Neuronal stem cell (in vitro differentiated cells): ENCODE data around the gene F8. TPM values are rescaled to one million over a fixed set of nuclear protein-coding genes. Genes with fewer than 3 reads are reported as not detected.

Experiments
- DNase-seq: peaks from one replicate; pipeline ENCODE4 v3.0.0-alpha.2; 2013; ENCODE audit warnings: low spot score
- H2AFZ ChIP-seq: one replicate; pipeline ENCODE4 v1.6.1; 2013; ENCODE audit warnings: mild to moderate bottlenecking, low read length, inconsistent platforms
- H2AK5ac ChIP-seq: 2 replicates; pipeline ENCODE4 v1.6.1; 2013; ENCODE audit warnings: low read depth, mild to moderate bottlenecking, inconsistent platforms, low read length, moderate library complexity, mixed read lengths
- H2BK120ac ChIP-seq: 2 replicates; pipeline ENCODE4 v1.6.1; 2013; ENCODE audit warnings: low read depth, mild to moderate bottlenecking, inconsistent platforms, low read length, moderate library complexity, mixed read lengths
- H2BK12ac ChIP-seq: one replicate; pipeline ENCODE4 v1.6.1; 2013; ENCODE audit warnings: low read length, inconsistent platforms
- H2BK15ac ChIP-seq: 2 replicates; pipeline ENCODE4 v1.6.1; 2013; ENCODE audit warnings: mild to moderate bottlenecking, low read length, inconsistent platforms, mixed read lengths
- H2BK5ac ChIP-seq: one replicate; pipeline ENCODE4 v1.6.1; 2013; ENCODE audit warnings: inconsistent platforms, mild to moderate bottlenecking, low read length, moderate library complexity
- H3K14ac ChIP-seq: one replicate; pipeline ENCODE4 v1.6.1; 2013; ENCODE audit warnings: low read length, inconsistent platforms
- H3K18ac ChIP-seq: 2 replicates; pipeline ENCODE4 v1.6.1; 2013; ENCODE audit warnings: low read length, inconsistent platforms
- H3K23ac ChIP-seq: 2 replicates; pipeline ENCODE4 v1.6.1; 2013; ENCODE audit warnings: low read depth, mild to moderate bottlenecking, mixed read lengths, low read length, inconsistent platforms; ENCODE audit not compliant: poor library complexity
- H3K27ac ChIP-seq: replicated peaks from 3 replicates; pipeline ENCODE4 v1.5.1; 2013; ENCODE audit warnings: low read length, inconsistent platforms
- H3K27me3 ChIP-seq, 3 experiments: 2 replicates each; pipeline ENCODE4 v1.6.1; 2013; ENCODE audit warnings: low read length in 3 of 3, mild to moderate bottlenecking in 2 of 3, inconsistent platforms in 1 of 3, low read depth in 1 of 3, mixed read lengths in 1 of 3, moderate library complexity in 1 of 3; ENCODE audit not compliant: control insufficient read depth in 3 of 3, insufficient read depth in 3 of 3
- H3K36me3 ChIP-seq, 2 donors: replicated peaks in 1 of 2; 2 replicates each; pipeline ENCODE4 v1.6.1; 2013; ENCODE audit warnings: low read length in 2 of 2; ENCODE audit not compliant: control insufficient read depth in 2 of 2, insufficient read depth in 2 of 2
- H3K4ac ChIP-seq: 2 replicates; pipeline ENCODE4 v1.6.1; 2013; ENCODE audit warnings: inconsistent platforms, mild to moderate bottlenecking, low read length, moderate library complexity
- H3K4me1 ChIP-seq, 2 donors: 1 replicate in 1 of 2; 2 replicates in 1 of 2; pipeline ENCODE4 v1.6.1; 2013; ENCODE audit warnings: low read length in 2 of 2, low read depth in 1 of 2; ENCODE audit not compliant: control insufficient read depth in 2 of 2, insufficient read depth in 1 of 2
- H3K4me2 ChIP-seq: one replicate; pipeline ENCODE4 v1.6.1; 2013; ENCODE audit warnings: mild to moderate bottlenecking, low read length, inconsistent platforms; ENCODE audit not compliant: insufficient read depth, poor library complexity, severe bottlenecking
- H3K4me3 ChIP-seq, 2 donors: 2 replicates each; pipeline ENCODE4 v1.5.1; 2013; ENCODE audit warnings: low read length in 2 of 2, mild to moderate bottlenecking in 2 of 2, inconsistent platforms in 1 of 2, moderate library complexity in 1 of 2
- H3K79me1 ChIP-seq: one replicate; pipeline ENCODE4 v1.6.1; 2013; ENCODE audit warnings: low read depth, mild to moderate bottlenecking, inconsistent platforms, low read length, moderate library complexity
- H3K9ac ChIP-seq: one replicate; pipeline ENCODE4 v1.6.1; 2013; ENCODE audit warnings: mild to moderate bottlenecking, low read depth, low read length, inconsistent platforms; ENCODE audit not compliant: poor library complexity
- H3K9me3 ChIP-seq, 2 donors: replicated peaks in 1 of 2; 2 replicates each; pipeline versions ENCODE3 to v1.6.1; 2013; ENCODE audit warnings: low read length in 2 of 2, mild to moderate bottlenecking in 2 of 2, inconsistent platforms in 1 of 2, low read depth in 1 of 2, mixed read lengths in 1 of 2, moderate library complexity in 1 of 2; ENCODE audit not compliant: control insufficient read depth in 2 of 2, insufficient read depth in 1 of 2
- H4K8ac ChIP-seq: one replicate; pipeline ENCODE4 v1.6.1; 2013; ENCODE audit warnings: low read depth, mild to moderate bottlenecking, inconsistent platforms, low read length, moderate library complexity
- H4K91ac ChIP-seq: one replicate; pipeline ENCODE4 v1.6.1; 2013; ENCODE audit warnings: low read length, low read depth, mild to moderate bottlenecking, inconsistent platforms; ENCODE audit not compliant: poor library complexity
- WGBS, 2 donors: extraction: QIAGEN DNeasy Blood & Tissue Kit; methylation state at CpG; one replicate each; pipeline ENCODE4 v1.1.7; 2013; ENCODE audit warnings: missing lambda C conversion rate in 2 of 2, mixed read lengths in 1 of 2; ENCODE audit not compliant: insufficient read length in 2 of 2, insufficient replicate concordance in 1 of 2; ENCODE audit errors: extremely low coverage in 2 of 2; 5-methylcytosine and 5-hydroxymethylcytosine counted together
- polyA plus RNA-seq, 2 experiments: library from polyadenylated mRNA; stranded (reverse); fragments of 200-250 nt; gene quantifications; one replicate each; pipeline ENCODE4 v1.2.3, GENCODE V29; 2013

Gene F8
- 1.4 TPM for polyA plus RNA-seq (2013, experiment 1 of 2)
- polyA plus RNA-seq (2013, experiment 2 of 2) = 1.6 TPM

- Histone ChIP-seq H3K27ac (no peak within 1 kb of the TSS), H2BK5ac (no peak within 1 kb of the TSS), H4K8ac (no peak within 1 kb of the TSS), H3K9ac (no peak within 1 kb of the TSS), H3K23ac (no peak within 1 kb of the TSS), H3K4ac (no peak within 1 kb of the TSS), H3K14ac (no peak within 1 kb of the TSS), H3K4me2 (no peak within 1 kb of the TSS), H3K79me1 (no peaks in the 10 kb centered on the region), H3K18ac (no peak within 1 kb of the TSS), H3K9me3 (no peaks in the 10 kb centered on the region), H3K4me3 (no peak within 1 kb of the TSS), H3K4me1 (no peaks in the 10 kb centered on the region), H3K27me3 (no peaks in the 10 kb centered on the region), H2BK15ac (no peak within 1 kb of the TSS), H3K36me3 (no peaks in the 10 kb centered on the region), H2AFZ (no peak within 1 kb of the TSS), H2BK120ac (no peak within 1 kb of the TSS), H4K91ac (no peak within 1 kb of the TSS), H2AK5ac (no peak within 1 kb of the TSS), H2BK12ac (no peak within 1 kb of the TSS)
- WGBS, 2 donors = no CpG with 5 or more reads among the region's 1 CpG
- DNase-seq = no peak
These were observed at the start of gene F8 for GRCh38 chrX:155022585-155022984. Gene F8, minus strand, starts transcription at chrX:155022723. Its CDS starts 171 bp downstream, at chrX:155022552.

GRCh38 chrX:155071694-155072280, 49.3 kb upstream of the F8 start:
- H2BK5ac ChIP-seq = no peak overlapping the region
- DNase-seq = no peak
- H3K23ac ChIP-seq = no peak overlapping the region
- H2BK15ac ChIP-seq = no peak overlapping the region
- peak overlapping the region; percentile 71 to 98 for H3K4me3 ChIP-seq
- H3K9ac ChIP-seq = peak overlapping the region; percentile 78
- no peak overlapping the region for H3K14ac ChIP-seq
- H4K91ac ChIP-seq = no peak overlapping the region
- no CpG with 5 or more reads among the region's 25 CpGs for WGBS, 2 donors
- peak overlapping the region; percentile 45 for H3K4me2 ChIP-seq
- H3K4me1 ChIP-seq = peaks cover 1 to 5% of the 10 kb centered on the region in 2 donors
- H3K9me3 ChIP-seq = no peaks in the 10 kb centered on the region
- no peaks in the 10 kb centered on the region for H3K79me1 ChIP-seq
- H4K8ac ChIP-seq = no peak overlapping the region
- H3K27ac ChIP-seq = peak overlapping the region; percentile 67
- H2BK12ac ChIP-seq = no peak overlapping the region
- no peak overlapping the region for H2AK5ac ChIP-seq
- no peak overlapping the region for H2BK120ac ChIP-seq
- H3K36me3 ChIP-seq = peaks cover 0 to 32% of the 10 kb centered on the region in 2 donors
- H3K4ac ChIP-seq = no peak overlapping the region
- H3K18ac ChIP-seq = peak overlapping the region; percentile 31
- H3K27me3 ChIP-seq = no peaks in the 10 kb centered on the region
- peak overlapping the region; percentile 86 for H2AFZ ChIP-seq

DNA sequence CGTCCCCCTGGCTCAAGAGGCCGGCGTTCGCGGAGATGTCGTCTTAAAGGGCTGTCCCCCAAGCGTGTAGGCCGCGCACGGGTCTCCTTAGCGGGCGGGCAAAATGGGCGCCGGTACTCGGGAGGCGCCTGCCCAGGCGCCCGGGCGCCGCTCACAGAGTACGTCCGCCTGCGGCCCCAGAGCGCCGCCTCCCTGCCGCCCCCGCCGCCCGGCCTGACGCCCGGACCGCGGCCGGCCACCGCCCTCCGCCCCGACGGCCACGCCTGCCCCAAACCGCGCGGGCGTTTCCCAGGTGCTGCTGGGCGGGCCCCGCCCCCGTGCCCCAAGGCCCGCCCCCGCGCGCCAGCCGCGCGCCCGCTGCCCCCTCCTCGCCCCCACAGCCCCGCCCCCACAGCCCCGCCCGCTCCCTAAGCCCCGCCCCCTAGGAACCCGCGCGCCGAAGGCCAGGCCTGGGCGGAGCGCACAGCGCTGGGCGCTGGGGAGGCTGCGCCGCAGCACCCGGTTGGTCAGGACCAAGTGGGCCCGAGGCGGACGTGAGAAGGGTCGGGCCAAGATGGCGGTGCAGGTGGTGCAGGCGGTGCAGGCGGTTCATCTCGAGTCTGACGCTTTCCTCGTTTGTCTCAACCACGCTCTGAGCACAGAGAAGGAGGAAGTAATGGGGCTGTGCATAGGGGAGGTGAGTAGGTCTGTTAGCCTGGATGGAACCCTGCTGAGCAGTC, 48.6 kb upstream of the F8 start, which contains the start of the genes BRCC3, CMC4 and MTCP1:
Gene BRCC3, plus strand, starts transcription at position 534 of the 719 bp plus-strand sequence. Its CDS starts 20 bp downstream, at position 554.
Gene CMC4, minus strand, starts transcription at position 162 of the 719 bp plus-strand sequence. CDS start 7,113 bp downstream, outside the sequence.
Gene MTCP1, minus strand, starts transcription at position 162 of the 719 bp plus-strand sequence. CDS start 5,126 bp downstream, outside the sequence.
- H3K4me2 ChIP-seq = peak within 1 kb of the TSS; percentile 47
- no peak within 1 kb of the TSS for H2BK15ac ChIP-seq
- peak within 1 kb of the TSS; percentile 86 for H2AFZ ChIP-seq
- no peaks in the 10 kb centered on the region for H3K9me3 ChIP-seq
- H3K4ac ChIP-seq = no peak within 1 kb of the TSS
- DNase-seq = peak; percentile 60
- H2BK5ac ChIP-seq = no peak within 1 kb of the TSS
- H4K91ac ChIP-seq = no peak within 1 kb of the TSS
- H4K8ac ChIP-seq = no peak within 1 kb of the TSS
- H3K4me1 ChIP-seq = peaks cover 1 to 5% of the 10 kb centered on the region in 2 donors
- WGBS, 2 donors = no CpG with 5 or more reads among the region's 81 CpGs
- no peaks in the 10 kb centered on the region for H3K27me3 ChIP-seq
- H2AK5ac ChIP-seq = no peak within 1 kb of the TSS
- H3K36me3 ChIP-seq = peaks cover 0 to 28% of the 10 kb centered on the region in 2 donors
- H3K18ac ChIP-seq = peak within 1 kb of the TSS; percentile 83
- H3K27ac ChIP-seq = peak within 1 kb of the TSS; percentile 67
- H3K23ac ChIP-seq = no peak within 1 kb of the TSS
- no peak within 1 kb of the TSS for H3K14ac ChIP-seq
- peak within 1 kb of the TSS; percentile 71 to 98 for H3K4me3 ChIP-seq
- H3K79me1 ChIP-seq = no peaks in the 10 kb centered on the region
- H2BK120ac ChIP-seq = no peak within 1 kb of the TSS
- no peak within 1 kb of the TSS for H2BK12ac ChIP-seq
- peak within 1 kb of the TSS; percentile 78 for H3K9ac ChIP-seq

GRCh38 chrX:155070663-155070974, 48.1 kb upstream of the F8 start:
- Histone ChIP-seq H4K8ac (no peak overlapping the region), H2AFZ (peak overlapping the region; percentile 79), H3K14ac (no peak overlapping the region), H3K18ac (peak overlapping the region; percentile 83), H3K4ac (no peak overlapping the region), H3K9me3 (no peaks in the 10 kb centered on the region), H3K4me1 (peaks cover 1 to 5% of the 10 kb centered on the region in 2 donors), H3K36me3 (peaks cover 0 to 23% of the 10 kb centered on the region in 2 donors), H3K4me3 (peak overlapping the region; percentile 54 to 84), H2AK5ac (no peak overlapping the region), H3K23ac (no peak overlapping the region), H3K4me2 (peak overlapping the region; percentile 47), H4K91ac (no peak overlapping the region), H3K27ac (no peak overlapping the region), H2BK120ac (no peak overlapping the region), H3K9ac (no peak overlapping the region), H2BK12ac (no peak overlapping the region), H3K79me1 (no peaks in the 10 kb centered on the region), H2BK5ac (no peak overlapping the region), H2BK15ac (no peak overlapping the region), H3K27me3 (no peaks in the 10 kb centered on the region)
- WGBS, 2 donors = no CpG with 5 or more reads among the region's 16 CpGs
- no peak for DNase-seq
